CD4-positive, alpha-beta T cell (primary cell): ENCODE data around the gene EMX1. TPM values are rescaled to one million over a fixed set of nuclear protein-coding genes. Genes with fewer than 3 reads are reported as not detected.

Experiments used
- ATAC-seq: fragments of 200-7000 bp; cut with Tn5 transposase; one replicate; pipeline ENCODE4 v1.10.0; 2022; ENCODE audit warnings: mild to moderate bottlenecking; ENCODE audit not compliant: poor library complexity
- CTCF ChIA-PET: fragments of 350-600 bp; sonication (Branson Sonifier 250); formaldehyde crosslinking; loops from one replicate; lab custom pipeline; 2021; ENCODE audit warnings: antibody characterized with exemption, inconsistent platforms; lab: Charles Lee
- POLR2A ChIA-PET: fragments of 350-600 bp; sonication (Branson Sonifier 250); formaldehyde crosslinking; loops from one replicate; lab custom pipeline; 2021; ENCODE audit warnings: antibody characterized with exemption, inconsistent platforms; lab: Charles Lee
- DNase-seq, 14 experiments: peaks; one replicate each; pipeline ENCODE4 v3.0.0-alpha.2; 2013 to 2020; ENCODE audit warnings: mixed read lengths in 2 of 14
- H3K27ac ChIP-seq, 2 donors: one replicate each; pipeline versions ENCODE4 v1.5.1 to v1.7.0; 2013; ENCODE audit warnings: low read length in 2 of 2, low read depth in 1 of 2, mild to moderate bottlenecking in 1 of 2
- H3K27me3 ChIP-seq, 2 experiments: 1 replicate in 1 of 2; 2 replicates in 1 of 2; pipeline versions ENCODE4 v1.6.1 to v1.7.0; 2013; ENCODE audit warnings: low read length in 2 of 2, control low read depth in 1 of 2, mild to moderate bottlenecking in 1 of 2, moderate library complexity in 1 of 2; ENCODE audit not compliant: insufficient read depth in 2 of 2, control insufficient read depth in 1 of 2
- H3K36me3 ChIP-seq: one replicate; pipeline ENCODE4 v1.6.1; 2013; ENCODE audit warnings: low read length, control low read depth; ENCODE audit not compliant: insufficient read depth
- H3K4me1 ChIP-seq: one replicate; pipeline ENCODE4 v1.6.1; 2013; ENCODE audit warnings: low read length, control low read depth; ENCODE audit not compliant: insufficient read depth
- H3K4me3 ChIP-seq: one replicate; pipeline ENCODE4 v1.5.1; 2013; ENCODE audit warnings: mild to moderate bottlenecking, low read length, moderate library complexity
- H3K9me3 ChIP-seq, 2 experiments: 1 replicate in 1 of 2; 2 replicates in 1 of 2; pipeline versions ENCODE4 v1.6.1 to v1.7.0; 2013; ENCODE audit warnings: low read length in 2 of 2, mild to moderate bottlenecking in 2 of 2, control low read depth in 1 of 2, moderate library complexity in 1 of 2; ENCODE audit not compliant: control insufficient read depth in 1 of 2, insufficient read depth in 1 of 2
- H3K27ac Mint-ChIP-seq: one replicate; pipeline ENCODE4 v1.8.0; 2020; ENCODE audit warnings: mixed read lengths
- H3K27me3 Mint-ChIP-seq: one replicate; pipeline ENCODE4 v1.8.0; 2021; ENCODE audit warnings: mixed read lengths
- H3K36me3 Mint-ChIP-seq: one replicate; pipeline ENCODE4 v1.8.0; 2021; ENCODE audit warnings: low read depth, mixed read lengths
- H3K4me1 Mint-ChIP-seq: one replicate; pipeline ENCODE4 v1.8.0; 2021; ENCODE audit warnings: low read depth, mixed read lengths
- H3K4me3 Mint-ChIP-seq: one replicate; pipeline ENCODE4 v1.8.0; 2020; ENCODE audit warnings: mild to moderate bottlenecking, mixed read lengths
- H3K9me3 Mint-ChIP-seq: one replicate; pipeline ENCODE4 v1.8.0; 2020; ENCODE audit warnings: mixed read lengths
- intact Hi-C, 2 experiments: fragments of 100-400 bp; cut with DNase I in 1 of 2; cut with micrococcal nuclease in 1 of 2; formaldehyde crosslinking; loops; one replicate each; pipeline versions ENCODE4 v1.15.1 to v1.9.0; 2023 to 2025; cut with DNase I, micrococcal nuclease
- total RNA-seq, 174 experiments: library from RNA in 2 of 174; stranded (reverse) in 2 of 174; gene quantifications; one replicate each; pipeline ENCODE4 v1.2.3 and lab custom pipeline; 2021 to 2026
- TF ChIP-seq, protein P1 (sequence below): fragments of 200-600 bp; IDR thresholded peaks from one replicate; pipeline ENCODE4 v1.8.0; 2022; ENCODE audit warnings: antibody characterized with exemption, mild to moderate bottlenecking

Gene EMX1
- total RNA-seq, 2 experiments from 2014 or later, result not detected

DNA sequence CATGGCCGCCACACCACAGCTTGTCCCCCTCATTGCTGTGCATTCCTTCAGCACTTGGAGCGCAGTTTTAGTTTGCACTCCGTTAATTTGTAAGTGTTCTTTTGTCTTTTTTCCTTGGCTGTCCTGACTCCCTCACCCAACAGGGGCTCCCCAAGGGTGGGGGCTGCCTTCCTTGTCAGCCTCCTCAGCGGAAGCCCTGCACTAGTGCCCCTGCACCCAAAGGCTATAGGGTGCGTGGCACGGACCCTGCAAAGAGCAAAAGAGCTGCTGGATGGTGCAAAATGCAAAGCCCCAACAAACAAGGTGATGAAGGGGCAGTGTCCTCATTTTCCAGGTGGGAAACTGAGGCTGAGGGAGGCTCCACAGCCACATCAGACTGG is 46.8 kb downstream of the EMX1 start:
- intact Hi-C loops, result no loop called here
- no peaks in the 10 kb centered on the region for H3K36me3 ChIP-seq
- H3K4me3 ChIP-seq, result no peak overlapping the region
- Mint-ChIP-seq H3K4me3 (no peak overlapping the region), H3K9me3 (no peaks in the 10 kb centered on the region), H3K4me1 (no peaks in the 10 kb centered on the region), H3K36me3 (no peaks in the 10 kb centered on the region), H3K27ac (no peak overlapping the region), H3K27me3 (no peaks in the 10 kb centered on the region)
- no peaks in the 10 kb centered on the region for H3K4me1 ChIP-seq
- no peaks in the 10 kb centered on the region for H3K27me3 ChIP-seq
- no peak for ATAC-seq
- TF ChIP-seq, protein P1, sequence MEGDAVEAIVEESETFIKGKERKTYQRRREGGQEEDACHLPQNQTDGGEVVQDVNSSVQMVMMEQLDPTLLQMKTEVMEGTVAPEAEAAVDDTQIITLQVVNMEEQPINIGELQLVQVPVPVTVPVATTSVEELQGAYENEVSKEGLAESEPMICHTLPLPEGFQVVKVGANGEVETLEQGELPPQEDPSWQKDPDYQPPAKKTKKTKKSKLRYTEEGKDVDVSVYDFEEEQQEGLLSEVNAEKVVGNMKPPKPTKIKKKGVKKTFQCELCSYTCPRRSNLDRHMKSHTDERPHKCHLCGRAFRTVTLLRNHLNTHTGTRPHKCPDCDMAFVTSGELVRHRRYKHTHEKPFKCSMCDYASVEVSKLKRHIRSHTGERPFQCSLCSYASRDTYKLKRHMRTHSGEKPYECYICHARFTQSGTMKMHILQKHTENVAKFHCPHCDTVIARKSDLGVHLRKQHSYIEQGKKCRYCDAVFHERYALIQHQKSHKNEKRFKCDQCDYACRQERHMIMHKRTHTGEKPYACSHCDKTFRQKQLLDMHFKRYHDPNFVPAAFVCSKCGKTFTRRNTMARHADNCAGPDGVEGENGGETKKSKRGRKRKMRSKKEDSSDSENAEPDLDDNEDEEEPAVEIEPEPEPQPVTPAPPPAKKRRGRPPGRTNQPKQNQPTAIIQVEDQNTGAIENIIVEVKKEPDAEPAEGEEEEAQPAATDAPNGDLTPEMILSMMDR, result no peak
- H3K27ac ChIP-seq, result no peak overlapping the region
- ChIA-PET POLR2A (no interaction called here), CTCF (interaction anchor here (1.7 kb wide), 1 partner anchor 10 kb away, joined by 3 read pairs; no protein-coding TSS in a partner anchor)
- H3K9me3 ChIP-seq, result no peaks in the 10 kb centered on the region
- no peak for DNase-seq

DNA sequence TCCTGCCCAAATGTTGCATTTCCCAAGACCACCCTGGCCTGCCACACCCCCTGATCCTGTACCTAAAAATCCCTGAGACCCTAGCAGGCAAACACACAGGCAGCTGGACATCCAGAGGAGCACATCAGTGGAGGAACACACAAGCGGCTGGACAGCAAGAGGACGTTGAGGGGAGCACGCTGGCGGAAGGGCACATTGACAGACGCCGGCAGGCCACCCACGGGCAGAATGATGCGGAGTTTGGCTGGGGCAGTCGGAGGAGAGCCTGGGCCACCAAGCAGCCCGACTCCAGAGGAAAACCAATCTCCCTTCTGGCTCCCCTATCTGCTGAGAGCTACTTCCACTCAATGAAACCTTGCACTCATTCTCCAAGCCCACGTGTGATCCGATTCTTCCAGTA is 47.7 kb downstream of the EMX1 start:
- ATAC-seq, result no peak
- ChIA-PET POLR2A (no interaction called here), CTCF (interaction anchor here (1.7 kb wide), 1 partner anchor 9 kb away, joined by 3 read pairs; no protein-coding TSS in a partner anchor)
- DNase-seq, result no peak
- Histone ChIP-seq H3K27me3 (no peaks in the 10 kb centered on the region), H3K4me3 (no peak overlapping the region), H3K4me1 (no peaks in the 10 kb centered on the region), H3K27ac (no peak overlapping the region), H3K9me3 (no peaks in the 10 kb centered on the region), H3K36me3 (no peaks in the 10 kb centered on the region)
- H3K36me3 Mint-ChIP-seq, result no peaks in the 10 kb centered on the region
- TF ChIP-seq, protein P1, result no peak
- no peaks in the 10 kb centered on the region for H3K27me3 Mint-ChIP-seq
- H3K4me1 Mint-ChIP-seq, result no peaks in the 10 kb centered on the region
- intact Hi-C loops, result no loop called here
- H3K27ac Mint-ChIP-seq, result no peak overlapping the region
- H3K4me3 Mint-ChIP-seq, result no peak overlapping the region
- H3K9me3 Mint-ChIP-seq, result no peaks in the 10 kb centered on the region

DNA sequence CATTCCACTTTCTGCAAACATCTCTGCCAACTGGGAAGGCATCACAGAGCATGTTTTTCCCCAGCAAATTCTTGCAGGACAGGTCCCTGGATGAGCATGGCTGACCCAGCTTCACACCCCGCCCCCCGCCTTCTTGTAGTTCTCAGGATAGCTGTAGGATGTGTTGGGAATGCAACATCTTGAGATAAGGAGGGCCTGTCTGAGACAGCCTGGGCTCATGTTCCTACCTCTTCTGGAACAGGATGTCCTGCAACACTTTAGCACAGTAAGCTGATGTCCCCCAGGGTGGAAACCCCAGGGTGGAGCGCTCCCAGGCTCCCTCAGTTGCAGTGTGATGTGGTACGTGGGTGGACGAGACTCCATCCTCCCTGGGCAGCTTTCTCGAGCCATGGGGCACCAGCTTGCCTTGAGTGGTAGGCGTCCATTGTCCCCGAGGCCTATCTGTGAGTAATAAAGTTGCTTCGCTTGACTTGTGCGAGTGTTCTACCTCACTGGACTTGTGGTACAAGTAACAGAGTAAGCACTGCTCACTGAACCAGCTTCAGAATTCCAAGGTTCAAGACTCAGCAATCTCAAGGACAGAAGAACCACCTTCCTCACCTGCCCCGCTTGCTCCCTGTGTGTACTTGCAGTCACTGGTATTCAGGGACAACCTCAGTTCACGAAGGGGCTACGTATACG is 48.6 kb downstream of the EMX1 start:
- DNase-seq, result no peak
- Mint-ChIP-seq H3K9me3 (no peaks in the 10 kb centered on the region), H3K4me3 (no peak overlapping the region), H3K4me1 (no peaks in the 10 kb centered on the region), H3K27me3 (no peaks in the 10 kb centered on the region), H3K36me3 (no peaks in the 10 kb centered on the region), H3K27ac (no peak overlapping the region)
- Histone ChIP-seq H3K9me3 (no peaks in the 10 kb centered on the region), H3K36me3 (no peaks in the 10 kb centered on the region), H3K27me3 (no peaks in the 10 kb centered on the region), H3K4me1 (no peaks in the 10 kb centered on the region), H3K27ac (no peak overlapping the region), H3K4me3 (no peak overlapping the region)
- POLR2A ChIA-PET, result no interaction called here
- CTCF ChIA-PET, result no interaction called here
- TF ChIP-seq, protein P1, result no peak
- intact Hi-C loops, result no loop called here
- ATAC-seq, result no peak
